H9 (cell line): ENCODE measurements around the gene KIAA0513. TPM values are rescaled to one million over a fixed set of nuclear protein-coding genes. Genes with fewer than 3 reads are reported as not detected.
A peak's percentile ranks its signal among the peaks of the same experiment; 100 is the strongest.

ENCODE experiments used
- DNase-seq: peaks from one replicate; pipeline ENCODE4 v3.0.0-alpha.2; 2017
- H2AFZ ChIP-seq: one replicate; pipeline ENCODE4 v1.6.1; 2013; ENCODE audit warnings: mild to moderate bottlenecking, low read length, control low read depth, moderate library complexity
- H2AK5ac ChIP-seq: 2 replicates; pipeline ENCODE4 v1.6.1; 2013; ENCODE audit warnings: low read length, control low read depth, mixed read lengths; ENCODE audit not compliant: insufficient read length
- H2BK120ac ChIP-seq: one replicate; pipeline ENCODE4 v1.6.1; 2013; ENCODE audit warnings: low read depth, mild to moderate bottlenecking, low read length, control low read depth, inconsistent platforms; ENCODE audit not compliant: poor library complexity, severe bottlenecking
- H2BK12ac ChIP-seq: 2 replicates; pipeline ENCODE4 v1.6.1; 2013; ENCODE audit warnings: low read length, control low read depth, mixed read lengths, low read depth; ENCODE audit not compliant: insufficient read length
- H2BK15ac ChIP-seq: 2 replicates; pipeline ENCODE4 v1.6.1; 2013; ENCODE audit warnings: low read depth, low read length, control low read depth
- H2BK20ac ChIP-seq: one replicate; pipeline ENCODE4 v1.6.1; 2013; ENCODE audit warnings: low read depth, mild to moderate bottlenecking, low read length, control low read depth, inconsistent platforms; ENCODE audit not compliant: poor library complexity, severe bottlenecking
- H2BK5ac ChIP-seq: 2 replicates; pipeline ENCODE4 v1.6.1; 2013; ENCODE audit warnings: low read length, control low read depth, mixed read lengths; ENCODE audit not compliant: insufficient read length
- H3K14ac ChIP-seq: 2 replicates; pipeline ENCODE4 v1.6.1; 2013; ENCODE audit warnings: low read length, control low read depth; ENCODE audit not compliant: insufficient read depth
- H3K18ac ChIP-seq: 2 replicates; pipeline ENCODE4 v1.6.1; 2013; ENCODE audit warnings: low read depth, mild to moderate bottlenecking, mixed read lengths, low read length, control low read depth; ENCODE audit not compliant: insufficient read length
- H3K23ac ChIP-seq: 2 replicates; pipeline ENCODE4 v1.6.1; 2013; ENCODE audit warnings: low read length, control low read depth, mixed read lengths, low read depth; ENCODE audit not compliant: insufficient read length
- H3K23me2 ChIP-seq: 2 replicates; pipeline ENCODE4 v1.6.1; 2013; ENCODE audit warnings: low read depth, mild to moderate bottlenecking, mixed read lengths, low read length, control low read depth; ENCODE audit not compliant: insufficient read length, poor library complexity, severe bottlenecking
- H3K27ac ChIP-seq: 2 replicates; pipeline ENCODE4 v1.5.1; 2013; ENCODE audit warnings: low read length, control low read depth, mixed read lengths, low read depth; ENCODE audit not compliant: insufficient read length
- H3K27me3 ChIP-seq: 2 replicates; pipeline ENCODE4 v1.6.1; 2013; ENCODE audit warnings: low read length, control low read depth, inconsistent platforms; ENCODE audit not compliant: insufficient read depth
- H3K4ac ChIP-seq: 2 replicates; pipeline ENCODE4 v1.6.1; 2013; ENCODE audit warnings: low read depth, mild to moderate bottlenecking, control low read depth, inconsistent platforms, low read length, moderate library complexity
- H3K4me1 ChIP-seq: 2 replicates; pipeline ENCODE4 v1.6.1; 2013; ENCODE audit warnings: low read length, control low read depth, inconsistent platforms; ENCODE audit not compliant: insufficient read depth
- H3K4me2 ChIP-seq: 2 replicates; pipeline ENCODE4 v1.6.1; 2013; ENCODE audit warnings: low read length, control low read depth, mixed read lengths; ENCODE audit not compliant: insufficient read length, insufficient read depth
- H3K56ac ChIP-seq: 2 replicates; pipeline ENCODE4 v1.6.1; 2013; ENCODE audit warnings: low read depth, mild to moderate bottlenecking, mixed read lengths, low read length, control low read depth; ENCODE audit not compliant: insufficient read length
- H3K79me1 ChIP-seq: 2 replicates; pipeline ENCODE4 v1.6.1; 2013; ENCODE audit warnings: low read depth, mild to moderate bottlenecking, moderate library complexity, low read length, control low read depth, inconsistent platforms; ENCODE audit not compliant: insufficient read depth, poor library complexity, severe bottlenecking
- H3K79me2 ChIP-seq: 2 replicates; pipeline ENCODE4 v1.6.1; 2013; ENCODE audit warnings: low read length, control low read depth, inconsistent platforms; ENCODE audit not compliant: insufficient read depth
- H3K9ac ChIP-seq: 2 replicates; pipeline ENCODE4 v1.6.1; 2013; ENCODE audit warnings: low read length, control low read depth, mixed read lengths; ENCODE audit not compliant: insufficient read length; ENCODE audit errors: extremely low read depth
- H3K9me3 ChIP-seq: one replicate; pipeline ENCODE4 v1.6.1; 2013; ENCODE audit warnings: low read depth, low read length, inconsistent platforms; ENCODE audit not compliant: control insufficient read depth
- H3T11ph ChIP-seq: one replicate; pipeline ENCODE4 v1.6.1; 2013; ENCODE audit warnings: mild to moderate bottlenecking, low read length, control low read depth, inconsistent platforms
- H4K20me1 ChIP-seq: one replicate; pipeline ENCODE4 v1.6.1; 2013; ENCODE audit not compliant: control insufficient read depth, insufficient read length, insufficient read depth
- H4K5ac ChIP-seq: 2 replicates; pipeline ENCODE4 v1.6.1; 2013; ENCODE audit warnings: low read depth, mild to moderate bottlenecking, mixed read lengths, low read length, control low read depth; ENCODE audit not compliant: insufficient read length
- H4K8ac ChIP-seq: replicated peaks from 2 replicates; pipeline ENCODE4 v1.6.1; 2013; ENCODE audit warnings: low read length, control low read depth, mixed read lengths, low read depth; ENCODE audit not compliant: insufficient read length
- H4K91ac ChIP-seq: 2 replicates; pipeline ENCODE4 v1.6.1; 2013; ENCODE audit warnings: low read depth, mild to moderate bottlenecking, moderate library complexity, mixed read lengths, low read length, control low read depth; ENCODE audit not compliant: insufficient read length
- H3K27ac Mint-ChIP-seq, 3 experiments: 2 replicates in 2 of 3; 3 replicates in 1 of 3; pipeline ENCODE4 v1.8.0; 2020 to 2021; ENCODE audit warnings: mixed read lengths in 3 of 3, mild to moderate bottlenecking in 1 of 3, moderate library complexity in 1 of 3
- H3K27me3 Mint-ChIP-seq: 2 replicates; pipeline ENCODE4 v1.8.0; 2021; ENCODE audit warnings: low read depth, mild to moderate bottlenecking, moderate library complexity, mixed read lengths
- H3K36me3 Mint-ChIP-seq, 3 experiments: 2 replicates in 2 of 3; 3 replicates in 1 of 3; pipeline ENCODE4 v1.8.0; 2020 to 2021; ENCODE audit warnings: low read depth in 3 of 3, mixed read lengths in 3 of 3; ENCODE audit not compliant: insufficient read depth in 1 of 3
- H3K4me1 Mint-ChIP-seq, 2 experiments: 2 replicates each; pipeline ENCODE4 v1.8.0; 2020; ENCODE audit warnings: mixed read lengths in 2 of 2
- H3K4me3 Mint-ChIP-seq, 2 experiments: 2 replicates in 1 of 2; 3 replicates in 1 of 2; pipeline ENCODE4 v1.8.0; 2020 to 2021; ENCODE audit warnings: mild to moderate bottlenecking in 2 of 2, mixed read lengths in 2 of 2, moderate library complexity in 1 of 2
- H3K9me3 Mint-ChIP-seq, 2 experiments: 2 replicates in 1 of 2; 3 replicates in 1 of 2; pipeline ENCODE4 v1.8.0; 2020; ENCODE audit warnings: mild to moderate bottlenecking in 2 of 2, mixed read lengths in 2 of 2, moderate library complexity in 1 of 2
- WGBS: extraction: QIAGEN DNeasy Blood & Tissue Kit; methylation state at CpG from one replicate; pipeline ENCODE4 v1.1.7; 2013; ENCODE audit warnings: missing lambda C conversion rate, low lambda C conversion rate, mixed read lengths; ENCODE audit not compliant: insufficient read length; ENCODE audit errors: extremely low coverage; 5-methylcytosine and 5-hydroxymethylcytosine counted together
- total RNA-seq: library from RNA; stranded (reverse); gene quantifications from 2 replicates; pipeline ENCODE4 v1.2.1, GENCODE V29; 2021
- TF ChIP-seq, protein P1 (sequence below): fragments of 200-600 bp; sonication (generic); conservative IDR thresholded peaks from 3 replicates; pipeline ENCODE4 v1.8.0; 2021; ENCODE audit warnings: antibody characterized with exemption, mild to moderate bottlenecking

The KIAA0513 gene
- total RNA-seq, 1 experiment from 2014 or later: 4.7 TPM

- Histone ChIP-seq H4K5ac (no peak overlapping the region), H3T11ph (no peak overlapping the region), H2BK20ac (no peak overlapping the region), H3K4ac (no peak overlapping the region), H2AFZ (no peak overlapping the region), H3K79me2 (no peaks in the 10 kb centered on the region), H3K14ac (no peak overlapping the region), H3K9me3 (no peaks in the 10 kb centered on the region), H2BK15ac (no peak overlapping the region), H2BK120ac (no peak overlapping the region), H3K23me2 (no peaks in the 10 kb centered on the region), H2BK12ac (no peak overlapping the region), H3K4me2 (no peak overlapping the region), H3K27ac (no peak overlapping the region), H3K27me3 (no peaks in the 10 kb centered on the region; the same call in 1 of the 2 replicates), H3K79me1 (no peaks in the 10 kb centered on the region), H2AK5ac (no peak overlapping the region), H3K4me1 (no peaks in the 10 kb centered on the region), H4K91ac (no peak overlapping the region), H3K18ac (no peak overlapping the region), H2BK5ac (no peak overlapping the region), H3K23ac (no peak overlapping the region), H3K9ac (no peak overlapping the region), H3K56ac (no peak overlapping the region), H4K20me1 (no peaks in the 10 kb centered on the region), H4K8ac (no peak overlapping the region)
- H3K27me3 Mint-ChIP-seq: peaks cover 53% of the 10 kb centered on the region
- no CpG with 5 or more reads among the region's 16 CpGs for WGBS
- TF ChIP-seq, protein P1, sequence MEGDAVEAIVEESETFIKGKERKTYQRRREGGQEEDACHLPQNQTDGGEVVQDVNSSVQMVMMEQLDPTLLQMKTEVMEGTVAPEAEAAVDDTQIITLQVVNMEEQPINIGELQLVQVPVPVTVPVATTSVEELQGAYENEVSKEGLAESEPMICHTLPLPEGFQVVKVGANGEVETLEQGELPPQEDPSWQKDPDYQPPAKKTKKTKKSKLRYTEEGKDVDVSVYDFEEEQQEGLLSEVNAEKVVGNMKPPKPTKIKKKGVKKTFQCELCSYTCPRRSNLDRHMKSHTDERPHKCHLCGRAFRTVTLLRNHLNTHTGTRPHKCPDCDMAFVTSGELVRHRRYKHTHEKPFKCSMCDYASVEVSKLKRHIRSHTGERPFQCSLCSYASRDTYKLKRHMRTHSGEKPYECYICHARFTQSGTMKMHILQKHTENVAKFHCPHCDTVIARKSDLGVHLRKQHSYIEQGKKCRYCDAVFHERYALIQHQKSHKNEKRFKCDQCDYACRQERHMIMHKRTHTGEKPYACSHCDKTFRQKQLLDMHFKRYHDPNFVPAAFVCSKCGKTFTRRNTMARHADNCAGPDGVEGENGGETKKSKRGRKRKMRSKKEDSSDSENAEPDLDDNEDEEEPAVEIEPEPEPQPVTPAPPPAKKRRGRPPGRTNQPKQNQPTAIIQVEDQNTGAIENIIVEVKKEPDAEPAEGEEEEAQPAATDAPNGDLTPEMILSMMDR: no peak
- no peak overlapping the region for H3K4me3 Mint-ChIP-seq
- H3K9me3 Mint-ChIP-seq: no peaks in the 10 kb centered on the region
- peak; percentile 82 for DNase-seq
- H3K27ac Mint-ChIP-seq: no peak overlapping the region
- H3K36me3 Mint-ChIP-seq: peaks cover 1 to 22% (median 10%) of the 10 kb centered on the region in 3 experiments; a peak in 5 of 7 replicates
- peaks cover 21 to 23% of the 10 kb centered on the region in 2 experiments for H3K4me1 Mint-ChIP-seq
Observed at GRCh38 chr16:85075236-85075924, 47.8 kb downstream of the KIAA0513 start.
